GM23338 (cell line): ENCODE measurements around the gene GDF7.
"Not testable (repeated sequence)": the region's sequence is repeated elsewhere in the genome, so short reads cannot be mapped to it uniquely, and the experiment has no call there.

Experiments used
- CTCF ChIP-seq, 2 experiments: fragments of 200-600 bp in 1 of 2; sonication (generic) in 1 of 2; conservative IDR thresholded peaks; 2 replicates each; pipeline versions ENCODE4 v1.5.1 to v1.6.1; 2016 to 2017; ENCODE audit warnings: antibody characterized with exemption in 2 of 2, low read depth in 2 of 2, mild to moderate bottlenecking in 2 of 2, moderate library complexity in 1 of 2
- EZH2phosphoT487 ChIP-seq: fragments of 200-600 bp; sonication (generic); IDR thresholded peaks from one replicate; pipeline ENCODE4 v1.8.1; 2018; ENCODE audit warnings: antibody characterized with exemption; ENCODE audit not compliant: unreplicated experiment
- JUNB ChIP-seq: IDR thresholded peaks from one replicate; pipeline ENCODE4 v1.6.1; 2016; ENCODE audit warnings: antibody characterized with exemption; ENCODE audit not compliant: unreplicated experiment
- NANOG ChIP-seq: IDR thresholded peaks from 2 replicates; pipeline ENCODE4 v1.6.1; 2016; ENCODE audit warnings: antibody characterized with exemption, borderline replicate concordance

DNA sequence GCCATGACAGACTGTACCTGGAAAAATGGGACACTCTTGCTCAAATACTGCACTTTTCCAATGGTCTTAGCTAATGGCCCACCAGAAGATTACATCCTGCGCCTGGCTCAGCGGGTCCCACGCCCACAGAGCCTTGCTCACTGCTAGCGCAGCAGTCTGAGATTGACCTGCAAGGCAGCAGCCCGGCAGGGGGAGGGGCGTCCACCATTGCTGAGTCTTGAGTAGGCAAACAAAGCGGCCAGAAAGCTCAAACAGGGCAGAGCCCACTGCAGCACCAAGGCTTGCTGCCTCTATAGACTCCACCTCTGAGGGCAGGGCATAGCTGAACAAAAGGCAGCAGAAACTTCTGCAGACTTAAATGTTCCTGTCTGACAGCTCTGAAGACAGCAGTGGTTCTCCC, 44.7 kb downstream of the GDF7 start:
- TF ChIP-seq CTCF (conservative IDR thresholded peaks at IDR 0.05; ENCODE audit: low read depth in 2 of 2); EZH2phosphoT487; JUNB; NANOG: not testable (repeated sequence)
